GM18517 (cell line): Measurements from ENCODE around the gene LEF1.
A peak's percentile ranks its signal among the peaks of the same experiment; 100 is the strongest.

Source experiments
- ATAC-seq: cut with Tn5 transposase; IDR thresholded peaks from one replicate; pipeline ENCODE4 v1.9.1; 2021; ENCODE audit warnings: mild to moderate bottlenecking, moderate library complexity; ENCODE audit not compliant: unreplicated experiment

Gene LEF1

DNA sequence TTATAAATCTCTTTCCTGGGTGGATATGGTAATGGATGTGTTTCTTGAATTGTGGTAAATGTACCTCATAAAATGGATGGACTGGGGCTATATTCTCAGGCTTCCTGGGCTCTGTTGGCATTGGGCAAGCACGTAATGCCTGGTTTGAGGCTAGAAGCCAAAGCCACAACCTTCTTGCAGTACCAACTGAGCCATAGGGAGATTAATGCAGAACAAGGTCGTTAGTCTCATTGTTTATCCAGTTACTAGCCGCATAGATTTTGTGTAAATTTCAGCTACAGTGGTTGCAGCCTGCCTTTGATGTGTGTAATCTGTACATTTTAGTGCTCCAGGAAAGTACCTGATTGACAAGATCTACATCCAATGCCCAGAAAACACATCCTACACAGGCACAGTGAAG, 7.2 kb upstream of the LEF1 start:
- ATAC-seq, result no peak

DNA sequence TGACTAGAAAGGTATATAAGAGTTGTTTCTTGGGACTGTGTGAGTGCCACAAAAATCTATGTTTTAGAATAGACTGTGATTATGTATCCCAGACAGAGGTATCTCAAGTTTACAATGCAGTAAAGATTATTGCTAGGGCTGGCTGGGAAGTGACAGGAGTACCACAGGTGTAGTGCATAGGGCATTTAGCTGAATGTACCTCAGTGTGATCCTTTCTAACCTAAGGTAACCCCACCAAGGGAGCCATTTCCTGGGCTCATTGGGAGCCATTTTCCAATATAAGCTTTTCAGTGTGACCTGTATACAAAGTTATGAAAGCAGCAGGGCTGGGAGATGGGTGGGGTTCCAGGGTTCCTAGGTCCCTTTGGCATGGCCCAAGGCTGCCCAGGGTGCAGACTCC, 6.1 kb upstream of the LEF1 start:
- no peak for ATAC-seq

DNA sequence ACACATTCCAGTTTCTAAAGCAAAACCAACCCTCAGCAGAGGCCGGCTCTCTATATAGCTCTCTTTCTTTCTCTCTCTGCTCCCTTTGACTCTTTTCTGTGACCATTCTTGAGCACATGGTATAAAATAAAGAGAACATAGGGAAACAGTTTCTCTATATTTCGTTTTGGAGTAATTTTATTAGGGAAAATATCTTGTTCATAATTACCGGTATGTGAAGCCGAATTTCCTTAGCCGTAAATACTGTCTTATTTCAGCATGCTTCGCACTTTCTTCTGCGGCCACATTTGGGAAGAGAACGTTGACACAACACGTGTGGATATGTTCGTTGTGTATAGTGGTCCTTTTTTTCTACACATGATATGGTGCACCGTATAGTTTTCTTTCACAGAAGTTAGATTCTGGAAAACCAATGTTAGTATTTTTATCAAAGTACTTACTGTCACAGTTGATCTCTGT, 4.9 kb upstream of the LEF1 start:
- ATAC-seq, result no peak

DNA sequence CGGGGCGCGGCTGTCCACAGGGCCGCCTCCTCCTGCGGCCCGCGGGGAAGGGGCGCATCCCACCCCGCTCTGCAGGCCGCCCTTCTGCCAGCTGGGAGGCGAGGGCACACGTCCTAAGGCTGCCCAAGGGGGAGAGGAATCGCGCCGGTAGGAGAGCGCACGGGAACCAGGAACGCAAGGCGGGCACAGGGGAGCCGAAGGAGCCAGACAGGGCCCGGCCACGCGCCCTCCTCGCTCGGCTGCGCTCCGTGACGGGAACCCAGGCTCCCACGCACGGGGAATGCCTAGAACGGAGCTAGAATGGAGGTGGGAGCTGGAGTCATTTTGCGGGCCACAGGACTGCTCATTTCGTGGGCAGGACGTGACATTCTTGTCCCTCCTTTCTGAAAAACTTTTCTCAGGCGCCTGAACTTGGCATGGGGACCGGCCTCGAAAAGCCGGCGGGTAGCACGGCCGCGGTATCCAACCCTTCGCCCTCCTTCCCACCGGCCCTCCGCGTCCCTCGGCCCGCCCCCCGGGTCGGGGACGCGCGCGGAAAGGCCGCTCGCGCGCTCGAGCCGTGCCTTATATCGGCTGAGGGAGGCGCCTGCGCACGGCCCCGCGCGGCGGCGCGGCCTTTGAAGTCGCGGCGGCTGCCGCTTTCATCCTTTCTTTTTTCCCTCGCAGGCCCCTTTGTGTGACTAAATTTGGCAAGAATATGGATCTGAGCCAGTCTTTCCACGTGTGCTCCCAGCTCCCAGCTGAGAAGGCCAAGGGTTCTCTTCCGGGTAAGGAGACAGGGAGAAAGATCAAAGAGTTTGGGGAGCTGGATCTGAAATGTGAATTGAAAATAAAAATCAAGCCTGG, 4.2 kb upstream of the LEF1 start:
- ATAC-seq, result peak; percentile 39

DNA sequence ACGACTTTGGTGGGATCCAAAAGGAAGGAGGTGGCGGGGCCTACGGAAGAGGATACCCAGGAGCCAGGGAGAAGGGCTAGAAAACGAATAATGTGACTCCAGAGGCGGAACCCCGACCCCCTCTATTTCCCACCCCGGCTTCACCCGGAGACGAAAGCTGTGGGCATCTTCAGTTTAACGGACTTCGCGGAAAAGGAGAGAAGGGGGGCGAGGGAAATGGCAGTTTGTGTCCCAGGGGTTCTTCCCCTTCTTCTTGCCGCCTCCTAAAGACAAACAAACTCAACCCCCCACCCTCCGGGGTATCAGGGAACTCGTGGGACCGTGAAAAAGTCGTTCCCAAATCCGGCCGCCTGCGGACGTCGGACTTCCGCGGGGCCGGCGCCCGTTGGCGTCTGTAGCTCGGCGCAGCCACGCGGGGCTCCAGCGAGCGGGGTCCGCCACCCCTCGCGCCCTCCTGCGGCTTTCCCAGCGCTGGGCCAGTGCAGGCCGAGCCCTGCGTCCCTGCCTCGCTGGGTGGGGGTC, 3.6 kb upstream of the LEF1 start:
- ATAC-seq, result no peak

DNA sequence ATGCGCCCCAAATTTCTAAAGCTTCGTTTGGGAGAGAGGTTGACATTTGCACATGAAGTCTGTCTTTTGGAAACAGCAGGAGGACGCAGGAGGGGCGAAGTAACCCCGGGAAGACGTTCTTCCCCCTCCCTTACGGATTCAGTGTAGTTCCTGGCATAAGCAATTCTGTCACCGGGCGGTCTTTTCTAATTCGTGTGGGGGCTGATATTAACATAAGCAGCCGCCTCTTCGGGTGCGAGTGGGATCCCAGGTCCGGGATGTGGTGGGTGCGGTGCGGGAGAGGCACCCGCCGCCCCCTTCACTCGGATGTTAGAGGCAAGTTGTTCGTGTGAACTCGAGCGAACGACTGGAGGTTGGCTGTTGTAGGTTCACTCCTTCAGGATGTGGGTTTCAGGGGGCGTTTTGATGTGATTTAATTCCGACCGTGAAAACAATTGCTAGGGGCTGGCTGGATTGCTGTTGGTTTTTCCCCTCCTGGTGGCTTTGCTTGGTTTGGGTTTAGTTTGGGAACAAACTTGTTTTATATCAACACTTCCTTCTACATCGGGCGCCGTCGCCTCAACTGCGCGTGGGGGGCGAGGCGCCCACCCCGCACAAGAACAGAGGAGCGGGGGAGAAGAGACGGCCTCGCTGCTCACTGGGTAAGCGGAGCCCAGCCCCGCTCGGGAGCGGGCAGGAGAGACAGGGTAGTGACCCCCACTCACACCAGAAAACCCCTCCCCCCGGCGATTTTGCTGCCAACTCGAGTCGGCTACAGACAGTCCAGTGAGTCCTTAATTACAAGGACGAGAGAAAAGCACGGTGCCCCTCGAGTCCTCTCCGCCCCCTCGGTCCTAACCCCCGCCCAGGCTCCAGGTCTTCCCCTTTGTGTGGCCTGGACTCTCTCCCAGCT, 2.9 kb upstream of the LEF1 start:
- ATAC-seq, result no peak

DNA sequence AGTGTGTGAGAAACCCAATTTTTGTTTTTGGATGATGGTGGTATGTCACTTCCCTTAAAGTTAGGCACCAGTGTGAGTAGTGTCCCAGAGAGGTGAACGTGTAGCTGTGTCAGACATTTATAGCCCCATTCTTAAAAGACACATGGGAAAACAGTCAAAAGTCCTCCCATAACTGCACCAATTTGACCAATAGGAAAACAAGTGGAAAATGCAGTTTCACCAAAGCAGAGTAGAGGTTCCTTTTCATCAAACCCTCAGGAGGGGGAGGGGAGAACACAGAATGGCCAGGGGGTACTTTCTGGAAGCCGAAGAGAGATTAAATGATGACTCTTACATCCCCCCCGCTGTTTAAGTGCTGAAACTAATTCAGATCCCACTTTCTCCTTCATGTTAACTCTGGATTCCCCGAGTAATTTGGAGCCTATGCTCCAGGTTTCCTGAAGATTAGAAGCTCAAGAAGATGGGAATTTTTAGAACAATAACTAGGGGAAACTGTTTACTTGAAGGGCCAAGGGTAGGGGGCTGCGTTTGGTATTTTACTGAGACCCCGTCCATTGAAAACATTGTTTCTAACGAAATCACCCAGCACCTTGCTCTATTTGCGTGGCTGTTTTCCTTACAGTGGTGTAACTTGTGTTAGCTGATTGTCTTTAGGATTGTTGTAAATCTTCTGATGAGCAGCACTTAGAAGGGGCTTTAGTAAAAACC, 2.1 kb upstream of the LEF1 start:
- no peak for ATAC-seq

DNA sequence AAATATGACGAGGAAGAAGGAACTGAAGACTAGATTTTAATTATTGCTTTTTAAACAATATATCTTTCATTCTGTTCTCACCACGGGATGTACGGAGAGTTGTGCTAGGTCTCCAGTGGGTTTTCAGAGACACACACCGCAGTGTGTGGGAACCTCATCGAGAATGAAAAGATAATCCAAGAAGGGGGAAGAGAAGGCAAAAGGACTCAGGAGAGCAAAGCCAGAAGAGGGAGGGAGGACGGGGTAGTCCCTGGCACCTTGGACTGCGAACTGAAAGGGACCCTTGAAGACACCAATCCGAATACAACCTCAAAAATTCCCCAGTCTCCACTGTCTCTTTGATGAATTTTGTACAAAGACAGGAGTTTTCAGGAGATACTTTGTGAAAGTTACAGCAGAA, 932 bp upstream of the LEF1 start:
- no peak for ATAC-seq

DNA sequence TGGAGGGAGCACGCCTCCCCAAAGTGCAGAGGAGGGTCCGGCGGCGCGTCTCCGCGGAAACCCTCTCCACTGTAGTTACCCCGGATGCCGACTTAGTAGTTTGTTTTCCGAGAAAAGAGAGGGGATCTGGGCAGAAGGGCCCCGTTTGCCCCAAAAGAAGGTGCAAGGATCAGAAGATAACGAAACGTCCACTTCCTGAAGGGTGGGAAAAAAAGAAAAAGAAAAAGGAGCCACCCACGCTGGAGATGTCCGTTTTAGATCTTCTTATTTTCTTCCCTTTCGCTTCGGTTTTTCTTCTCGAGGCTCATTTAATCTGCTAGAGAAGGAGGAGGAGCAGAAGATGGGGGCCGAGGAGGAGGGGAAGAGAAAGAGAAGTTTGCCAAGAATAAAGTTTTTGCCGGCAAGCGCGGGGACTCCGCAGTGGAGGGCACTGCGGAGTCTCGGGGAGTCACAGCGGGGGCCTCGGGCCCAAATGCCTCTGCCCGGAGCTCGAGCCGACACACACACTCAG, 517 bp downstream of the LEF1 start:
- no peak for ATAC-seq

DNA sequence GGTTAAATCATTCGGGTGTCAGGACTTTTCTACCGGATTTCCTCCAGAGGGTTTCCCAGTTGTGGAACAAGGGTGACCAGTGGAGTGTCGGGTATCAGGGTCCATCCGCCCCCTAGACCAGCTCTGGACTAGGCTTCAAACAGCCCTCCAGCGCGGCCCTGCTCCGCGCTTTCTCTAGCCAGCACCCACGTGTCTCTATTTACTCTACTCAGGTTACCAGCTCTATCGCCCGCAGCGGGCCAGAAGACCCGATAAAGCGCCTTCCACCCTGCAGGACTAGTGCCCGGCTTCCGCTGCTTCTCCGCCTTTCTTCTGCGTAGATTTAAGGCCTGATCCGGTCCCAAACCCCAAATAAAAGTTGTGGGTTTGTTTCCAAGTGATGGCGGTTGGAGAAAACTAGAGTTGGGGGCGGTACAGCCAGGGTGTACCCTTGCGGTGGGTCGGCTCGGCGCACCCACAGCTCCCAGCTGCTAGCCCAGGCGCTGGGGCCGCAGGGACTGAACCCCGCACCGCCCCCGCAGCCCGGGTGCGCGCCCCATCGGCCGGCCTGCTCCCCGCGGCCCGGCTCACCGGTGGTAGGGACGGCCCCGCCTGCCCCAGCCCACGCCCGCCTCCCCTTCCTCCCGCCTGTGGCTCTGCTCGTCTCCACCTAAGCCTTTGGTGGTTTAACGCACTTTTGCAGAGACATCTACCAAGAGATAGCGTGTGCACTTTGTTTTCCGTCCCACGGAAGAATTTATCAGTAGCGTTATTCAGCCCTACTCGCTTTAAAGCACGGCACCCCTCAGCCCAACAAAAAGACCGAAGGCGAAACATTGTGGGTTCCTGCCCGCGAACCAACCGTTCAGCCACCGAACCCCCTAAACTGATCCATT, 2.1 kb downstream of the LEF1 start:
- ATAC-seq, result peak; percentile 44

DNA sequence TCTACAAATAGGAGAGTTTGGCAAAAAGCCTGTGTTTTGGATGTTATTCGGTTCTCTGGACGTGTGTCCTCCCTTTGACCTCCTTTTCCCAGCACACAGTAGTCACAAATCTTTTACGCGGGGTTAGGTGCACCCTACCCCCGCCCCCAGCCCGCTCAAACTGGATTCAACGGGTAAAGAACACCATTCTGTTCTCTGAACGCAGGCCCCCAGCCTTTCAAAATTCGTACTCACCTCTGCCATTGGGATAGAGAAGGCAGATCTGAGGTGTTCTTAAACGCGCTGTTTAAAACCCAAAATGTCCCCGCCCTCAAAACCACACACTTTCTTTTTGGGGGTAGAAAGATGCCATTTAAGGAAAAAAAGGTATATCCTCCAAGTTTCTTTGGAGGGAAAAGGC, 2.7 kb downstream of the LEF1 start:
- ATAC-seq, result no peak

DNA sequence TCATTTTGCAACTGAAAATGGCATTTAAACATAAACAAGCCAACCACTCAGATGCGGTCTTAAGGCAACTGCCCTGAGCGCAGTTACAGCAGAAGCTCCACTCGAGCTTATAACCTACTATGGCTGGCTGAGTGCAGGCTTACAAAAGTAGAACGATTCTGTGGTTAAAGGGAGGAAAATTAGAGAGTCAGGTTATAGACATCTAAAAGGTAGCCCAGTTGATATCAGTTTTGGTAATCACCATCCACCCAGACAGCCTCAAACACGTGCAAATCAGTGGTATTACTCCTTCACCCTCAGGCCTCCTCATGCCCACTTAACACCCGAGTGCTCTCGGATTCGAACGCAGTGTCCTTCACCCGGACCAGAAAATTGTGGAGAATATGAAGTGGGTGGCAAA, 3.1 kb downstream of the LEF1 start:
- no peak for ATAC-seq

DNA sequence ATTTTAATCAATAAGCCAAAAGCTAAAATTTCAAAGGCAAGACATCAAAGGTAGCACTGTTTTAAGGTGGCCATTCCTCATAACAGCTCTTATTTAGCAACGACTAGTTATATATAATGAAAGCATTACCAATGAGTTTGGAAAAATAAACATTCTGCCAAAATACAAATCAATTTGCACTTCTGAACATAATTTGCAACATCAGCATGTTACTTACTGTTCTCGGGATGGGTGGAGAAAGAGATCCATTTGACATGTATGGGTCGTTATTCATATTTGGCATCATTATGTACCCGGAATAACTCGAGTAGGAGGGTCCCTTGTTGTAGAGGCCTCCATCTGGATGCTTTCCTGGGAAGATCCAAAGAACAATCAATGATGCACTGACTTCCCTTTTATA, 5.4 kb downstream of the LEF1 start:
- no peak for ATAC-seq

DNA sequence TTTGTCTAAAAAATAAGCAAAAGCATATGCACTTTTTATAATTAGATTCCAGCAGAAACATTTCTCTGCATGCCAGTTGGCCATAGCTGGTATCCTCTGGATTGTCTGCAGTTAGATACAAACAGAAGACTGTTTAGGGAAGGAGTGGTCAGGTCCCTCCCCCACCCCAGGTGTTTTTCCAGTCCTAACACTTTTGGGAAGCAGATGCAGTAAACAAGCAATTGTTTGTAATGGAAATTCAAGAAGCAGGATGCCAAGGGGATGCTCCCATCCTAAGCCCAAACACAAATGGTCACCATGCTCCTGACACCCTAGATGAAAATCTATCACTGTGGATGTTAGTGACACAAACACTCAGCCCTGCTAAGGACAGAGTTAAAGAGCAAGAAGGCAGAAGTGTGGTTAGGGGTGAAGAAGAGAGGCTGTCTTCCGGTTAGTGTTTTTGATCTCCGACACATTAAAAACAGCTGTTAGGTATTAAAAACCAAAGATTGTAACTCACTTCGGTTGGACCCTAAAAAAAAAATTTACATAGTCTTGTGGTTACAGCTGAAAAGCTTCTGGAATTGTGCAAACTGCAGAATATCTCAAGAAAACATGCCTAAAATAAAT, 7.9 kb downstream of the LEF1 start:
- no peak for ATAC-seq

DNA sequence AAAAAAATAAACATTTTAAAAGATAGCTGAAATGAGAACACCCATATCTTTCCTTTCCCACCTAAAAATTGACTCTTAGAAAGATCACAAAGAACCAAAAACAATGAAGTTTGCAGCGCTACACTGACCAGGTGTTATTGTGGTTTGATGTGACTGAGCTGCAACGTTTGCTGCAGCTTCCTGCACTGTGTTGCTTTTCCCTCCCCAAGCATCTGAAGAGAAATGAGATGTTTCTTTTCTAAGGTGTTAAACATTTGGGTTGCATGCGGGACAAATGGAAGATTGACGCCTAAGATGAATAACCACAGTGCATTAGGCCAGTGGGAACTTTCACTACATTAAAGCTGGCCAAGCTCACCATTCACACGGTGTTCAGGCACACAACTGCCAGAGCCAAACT, 8.9 kb downstream of the LEF1 start:
- ATAC-seq, result no peak

DNA sequence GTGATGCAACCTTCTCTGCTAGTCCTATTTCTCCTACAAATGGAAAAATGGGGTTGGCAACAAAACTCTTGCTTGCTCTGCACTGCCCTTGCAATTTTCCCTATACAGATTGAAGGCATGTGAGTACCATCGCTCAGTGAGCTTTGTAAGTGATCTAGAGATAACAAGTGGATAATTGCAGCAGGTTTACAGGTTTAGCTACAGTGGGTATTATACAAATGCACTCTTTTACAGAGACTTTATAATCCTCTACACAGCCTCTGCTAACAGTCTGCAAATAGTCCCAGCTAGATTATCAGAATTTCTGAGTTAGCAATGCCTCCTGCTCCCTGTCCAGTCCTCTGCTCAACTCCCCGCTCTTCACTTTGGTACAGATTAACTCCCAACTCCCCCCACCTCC, 11.1 kb downstream of the LEF1 start:
- no peak for ATAC-seq

DNA sequence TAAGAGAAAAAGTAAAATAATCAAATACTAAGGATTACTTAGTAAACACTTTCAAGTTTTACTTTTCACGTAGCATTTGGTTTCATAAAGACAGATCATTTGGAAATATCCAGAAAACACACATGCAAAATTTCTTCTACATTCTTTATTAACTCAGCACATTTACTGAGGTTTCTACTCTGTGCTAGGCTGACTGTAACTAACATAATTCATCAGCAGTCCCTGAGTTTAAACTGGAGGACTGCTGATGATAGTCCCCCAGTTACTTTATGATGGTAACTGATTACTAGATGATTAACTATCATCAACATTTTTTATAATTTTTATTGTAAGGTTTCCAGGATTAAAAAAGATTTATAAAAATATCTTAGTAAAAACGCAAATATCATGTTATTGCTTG, 12.3 kb downstream of the LEF1 start:
- no peak for ATAC-seq

DNA sequence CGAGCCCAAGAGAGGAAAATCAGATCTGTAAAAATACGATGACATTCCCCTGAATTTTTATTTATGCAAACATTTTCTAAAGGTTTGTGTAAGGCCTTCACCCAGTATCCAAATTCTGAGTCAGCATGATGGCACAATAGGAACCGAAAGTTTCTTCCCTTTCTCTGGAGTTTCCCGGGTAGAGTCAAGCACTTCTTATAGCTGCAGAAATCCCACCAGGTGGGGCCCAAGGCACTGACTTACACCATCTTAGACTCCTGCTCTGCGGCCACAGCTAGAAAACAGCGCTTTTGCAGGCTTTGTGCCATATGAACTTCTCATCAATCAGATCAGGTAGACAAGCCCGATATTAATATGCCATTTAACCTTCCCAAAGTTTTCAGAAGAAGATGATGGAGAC, 13.4 kb downstream of the LEF1 start:
- ATAC-seq, result no peak

DNA sequence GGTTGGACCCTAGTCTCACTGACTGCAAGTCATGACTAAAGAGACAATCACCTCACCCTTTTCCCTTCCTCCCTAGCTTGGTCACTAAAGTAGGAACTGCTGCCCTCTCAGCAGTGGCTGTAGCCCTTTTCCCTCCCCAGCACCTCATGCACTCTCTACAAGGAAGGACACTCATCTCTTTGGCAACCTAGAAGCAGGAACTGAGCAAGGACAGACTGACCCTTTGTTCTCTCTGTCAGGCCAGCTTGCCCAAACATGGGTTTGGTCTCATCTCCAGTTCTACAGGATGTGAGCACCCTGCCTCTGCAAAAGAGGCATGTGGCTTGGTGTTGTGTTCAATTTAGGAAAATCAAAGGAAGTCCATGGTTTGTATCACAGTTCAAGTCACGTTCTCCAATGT, 15.8 kb downstream of the LEF1 start:
- ATAC-seq, result no peak
